H1 (cell line): ENCODE measurements around the gene DPYD. TPM values are rescaled to one million over a fixed set of nuclear protein-coding genes. Genes with fewer than 3 reads are reported as not detected.

Experiments
- BACH1 ChIP-seq: IDR thresholded peaks from 2 replicates; pipeline ENCODE4 v1.6.1; 2012; ENCODE audit warnings: low read length, improper control_type of control experiment
- CEBPB ChIP-seq: IDR thresholded peaks from 2 replicates; pipeline ENCODE4 v1.6.1; 2012; ENCODE audit warnings: low read depth, low read length
- polyA plus RNA-seq, 7 experiments: library from polyadenylated mRNA; depleted of rRNA in 3 of 7; stranded (reverse) in 5 of 7; unstranded in 2 of 7; fragments of >200 nt in 5 of 7; fragments of 200-250 nt in 2 of 7; gene quantifications; 1 replicate in 5 of 7; 2 replicates in 1 of 7; 4 replicates in 1 of 7; pipeline versions ENCODE4 v1.2.1 to v1.2.3, GENCODE V29; 2011 to 2013; ENCODE audit warnings: missing spikeins in 2 of 7, mixed read lengths in 2 of 7
- total RNA-seq: library from RNA; stranded (reverse); fragmentation: NEBNext Ultra II Directional; extraction: Animal tissue kit (Norgen Biotek cat#: 25700); gene quantifications from 2 replicates; pipeline ENCODE4 v1.2.1, GENCODE V29; 2021

DPYD gene
- total and polyA plus RNA-seq, 2 of the 8 experiments (the other 6 are each of a cell fraction or from before 2014, with no cell fraction given): 0.29 to 0.73 TPM

GRCh38 chr1:97721221-97721620 is 199.6 kb downstream of the DPYD start (continued):
- TF ChIP-seq CEBPB: no peak
- no peak for TF ChIP-seq BACH1
